Left kidney (tissue), 2 donors: ENCODE measurements around the gene KCTD21. TPM values are rescaled to one million over a fixed set of nuclear protein-coding genes. Genes with fewer than 3 reads are reported as not detected.

Source experiments
- DNase-seq: peaks from one replicate; pipeline ENCODE4 v3.0.0-alpha.2; 2013
- polyA plus RNA-seq: library from polyadenylated mRNA; unstranded; fragments of 120-200 nt; gene quantifications from one replicate; pipeline ENCODE4 v1.2.1, GENCODE V29; 2013; ENCODE audit not compliant: insufficient read length

Gene KCTD21
- polyA plus RNA-seq, 1 donor: 8.0 TPM

DNA sequence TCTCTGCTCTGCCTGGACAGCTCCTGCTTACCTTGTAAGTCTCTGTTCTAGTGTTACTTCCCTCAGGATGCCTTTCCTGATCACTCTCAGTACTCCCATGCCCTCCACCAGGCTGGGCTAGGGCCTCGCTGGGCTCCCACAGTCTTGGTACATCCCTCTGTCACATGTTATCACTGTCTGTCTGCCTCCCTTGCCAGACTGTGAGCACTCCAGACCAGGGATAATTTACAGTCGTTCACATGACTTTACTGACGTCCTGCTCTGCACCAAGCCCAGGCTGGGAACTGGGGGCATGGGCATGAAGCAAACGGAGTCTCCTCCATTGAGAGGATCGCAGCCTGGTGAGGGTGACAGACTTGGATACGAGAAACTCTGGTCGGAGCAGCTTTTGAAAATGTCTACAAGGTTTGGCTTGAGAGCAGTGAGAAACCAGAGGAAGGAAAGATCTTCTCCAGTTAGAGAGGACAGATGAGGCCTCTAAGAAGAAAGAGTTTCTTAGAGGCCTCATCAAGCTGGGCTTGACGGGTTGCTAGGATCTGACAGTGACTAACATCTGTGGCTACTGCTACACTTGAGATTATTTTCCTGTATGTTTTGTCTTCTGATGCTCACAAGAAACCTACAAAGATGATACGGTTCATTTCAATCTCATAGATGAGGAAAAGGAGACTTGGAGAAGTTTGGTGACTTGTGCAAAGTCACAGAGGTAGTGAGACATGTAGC lies 12.8 kb upstream of the KCTD21 start:
- no peak for DNase-seq

DNA sequence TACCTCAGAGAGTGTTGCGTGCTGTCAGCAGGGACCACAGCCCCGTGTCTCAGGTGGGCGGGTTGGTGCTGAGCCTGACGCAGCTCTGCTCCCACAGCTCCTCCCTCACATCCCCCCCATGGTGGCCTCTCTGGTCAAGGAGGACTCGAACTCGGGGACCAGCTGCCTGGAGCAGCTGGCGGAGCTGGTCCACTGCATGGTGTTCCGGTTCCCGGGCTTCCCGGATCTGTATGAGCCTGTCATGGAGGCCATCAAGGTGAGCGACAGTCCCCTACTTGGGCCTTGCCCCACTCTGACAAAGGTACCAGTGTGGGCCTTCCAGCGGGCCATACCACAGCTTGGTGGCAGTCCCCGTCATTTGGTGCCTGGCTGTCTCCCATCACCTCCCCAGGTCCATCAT lies 12.1 kb upstream of the KCTD21 start:
- no peak for DNase-seq

DNA sequence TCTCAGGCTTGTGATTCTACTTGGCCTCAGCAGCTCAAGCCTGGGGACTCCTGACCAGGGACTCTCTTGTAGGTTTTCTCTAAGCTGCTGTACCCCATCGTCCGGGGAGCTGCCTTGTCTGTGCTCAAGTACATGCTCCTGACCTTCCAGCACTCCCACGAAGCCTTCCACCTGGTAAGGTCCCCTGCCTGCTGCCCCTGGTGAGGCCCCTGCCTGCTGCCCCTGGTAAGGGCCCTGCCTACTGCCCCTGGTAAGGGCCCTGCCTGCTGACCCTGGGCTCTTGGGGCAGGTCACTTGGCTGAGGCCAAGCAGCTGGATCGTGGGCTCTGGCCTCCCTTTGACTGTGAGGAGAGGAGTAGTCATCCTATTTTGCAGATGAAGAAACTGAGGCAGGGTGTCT lies 11.6 kb upstream of the KCTD21 start:
- DNase-seq: no peak

DNA sequence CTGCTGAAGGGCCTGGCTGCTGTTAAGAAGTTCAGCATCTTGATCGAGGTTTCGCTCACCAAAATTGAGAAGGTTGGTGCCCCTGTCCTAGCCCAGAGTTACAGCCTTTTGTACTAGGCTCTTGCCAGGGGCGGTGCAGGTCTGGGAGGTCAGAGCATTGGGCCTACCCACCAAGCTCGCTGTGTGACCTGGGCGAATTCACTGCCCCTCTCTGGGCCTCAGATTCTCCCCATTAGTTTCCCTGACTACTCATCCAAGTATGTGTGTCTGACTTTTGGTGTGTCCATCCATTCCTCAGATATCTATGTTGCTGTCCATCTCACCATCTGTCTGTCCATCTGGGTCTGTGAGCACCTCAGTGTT lies 11.2 kb upstream of the KCTD21 start:
- DNase-seq: no peak

DNA sequence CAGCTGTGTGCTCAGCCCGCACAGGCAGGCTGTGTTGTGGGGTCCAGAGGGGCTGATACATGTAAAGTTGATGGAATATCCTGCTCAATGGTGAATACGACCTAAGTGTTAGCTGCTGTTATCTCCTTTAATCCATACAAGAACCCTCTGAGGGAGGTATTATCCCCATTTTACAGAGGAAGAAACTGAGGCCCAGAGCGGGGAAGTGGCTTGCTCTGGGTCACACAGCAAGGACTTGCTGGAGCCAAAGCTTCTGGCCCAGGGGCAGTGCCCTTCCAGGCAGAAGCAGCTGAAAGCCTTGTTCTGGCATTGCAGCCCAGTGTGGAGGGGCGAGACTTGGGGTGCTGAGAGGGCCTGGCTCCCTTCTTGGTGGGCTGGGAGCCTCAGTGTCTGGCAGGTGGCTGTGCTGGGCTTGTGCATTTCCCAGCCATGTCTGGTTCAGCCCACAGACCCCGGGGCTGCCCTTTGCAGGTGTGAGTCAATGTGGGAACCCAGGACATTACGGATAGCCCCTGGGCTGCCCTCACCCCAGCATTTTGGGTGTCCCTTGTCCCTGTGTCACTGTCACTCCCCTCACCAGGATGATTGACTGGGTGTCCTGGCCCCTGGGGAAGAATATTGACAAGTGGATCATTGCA lies 10.7 kb upstream of the KCTD21 start:
- DNase-seq: no peak

DNA sequence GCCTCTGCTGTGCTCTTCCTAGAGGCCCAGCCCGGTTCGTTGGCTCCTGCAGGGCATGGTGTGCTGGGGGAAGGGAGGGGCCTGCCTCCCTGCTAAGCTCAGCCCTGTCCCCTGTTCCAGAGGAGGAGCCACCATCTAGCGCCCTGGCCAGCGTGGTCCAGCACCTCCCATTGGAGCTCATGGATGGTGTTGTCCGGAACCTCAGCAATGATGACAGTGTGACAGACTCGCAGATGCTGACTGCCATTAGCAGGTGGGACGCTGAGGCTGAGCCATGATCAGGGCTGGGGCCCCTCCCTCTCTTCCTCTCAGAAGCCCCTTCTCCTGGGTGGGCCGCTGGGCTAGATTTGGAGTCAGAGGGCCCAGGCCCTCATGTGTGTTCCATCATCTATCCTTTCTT lies 9.4 kb upstream of the KCTD21 start:
- no peak for DNase-seq

DNA sequence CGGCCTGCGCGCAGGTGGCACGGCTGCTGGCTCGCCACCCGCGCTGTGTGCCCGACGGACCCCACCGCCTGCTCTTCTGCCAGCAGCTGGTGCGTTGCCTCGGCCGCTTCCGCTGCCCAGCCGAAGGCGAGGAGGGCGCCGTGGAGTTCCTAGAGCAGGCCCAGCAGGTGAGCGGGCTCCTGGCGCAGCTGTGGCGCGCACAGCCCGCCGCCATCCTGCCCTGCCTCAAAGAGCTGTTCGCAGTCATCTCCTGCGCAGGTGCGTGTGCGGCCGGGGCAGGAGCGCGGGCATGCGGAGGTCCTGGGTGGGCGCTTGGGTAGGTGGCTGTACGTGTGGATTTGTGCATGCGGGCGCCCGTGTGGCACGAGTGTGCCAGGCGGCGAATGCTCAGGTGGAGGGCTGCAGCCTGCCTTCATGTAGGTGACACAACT lies 8.2 kb upstream of the KCTD21 start:
- no peak for DNase-seq

DNA sequence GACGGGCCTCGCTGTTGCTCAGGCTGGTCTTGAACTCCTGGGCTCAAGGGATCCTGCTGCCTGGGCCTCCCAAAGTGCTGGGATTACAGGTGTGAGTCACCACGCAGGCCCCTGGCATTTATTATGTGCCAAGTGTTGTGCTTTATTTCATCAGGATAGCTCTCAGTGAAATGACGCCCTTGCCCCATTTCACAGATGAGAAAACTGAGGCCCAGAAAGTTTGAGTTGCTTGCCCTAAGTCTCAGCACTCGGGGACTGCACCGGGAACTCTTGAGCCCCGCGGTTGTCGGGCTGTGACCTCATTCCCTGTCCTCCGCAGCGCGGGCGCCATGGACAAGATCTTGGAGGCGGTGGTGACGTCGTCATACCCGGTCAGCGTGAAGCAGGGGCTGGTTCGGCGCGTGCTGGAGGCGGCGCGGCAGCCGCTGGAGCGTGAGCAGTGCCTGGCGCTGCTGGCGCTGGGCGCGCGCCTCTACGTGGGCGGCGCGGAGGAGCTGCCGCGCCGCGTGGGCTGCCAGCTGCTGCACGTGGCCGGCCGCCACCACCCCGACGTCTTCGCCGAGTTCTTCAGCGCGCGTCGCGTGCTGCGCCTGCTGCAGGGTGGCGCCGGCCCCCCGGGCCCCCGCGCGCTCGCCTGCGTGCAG lies 7.6 kb upstream of the KCTD21 start:
- peak; percentile 21 for DNase-seq

DNA sequence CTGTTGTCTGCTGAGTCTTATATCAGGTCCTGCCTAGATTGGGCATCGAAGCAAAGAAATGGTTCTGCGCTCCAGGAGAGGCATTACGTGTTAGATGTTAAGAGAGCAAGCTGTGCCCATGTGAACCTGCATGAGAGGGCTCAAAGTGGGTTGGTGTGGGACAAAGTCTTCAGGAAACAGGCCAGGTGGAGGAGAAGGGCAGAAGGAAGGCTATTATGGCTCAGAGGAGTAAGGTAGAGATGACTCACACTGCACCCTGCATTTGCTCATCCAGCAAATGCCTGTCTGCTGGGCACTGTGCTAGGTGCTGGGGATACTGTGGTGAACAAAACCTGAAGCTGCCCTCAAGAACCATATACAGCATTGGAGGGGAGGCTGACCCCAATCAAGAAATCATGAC lies 6.1 kb upstream of the KCTD21 start:
- DNase-seq: no peak

DNA sequence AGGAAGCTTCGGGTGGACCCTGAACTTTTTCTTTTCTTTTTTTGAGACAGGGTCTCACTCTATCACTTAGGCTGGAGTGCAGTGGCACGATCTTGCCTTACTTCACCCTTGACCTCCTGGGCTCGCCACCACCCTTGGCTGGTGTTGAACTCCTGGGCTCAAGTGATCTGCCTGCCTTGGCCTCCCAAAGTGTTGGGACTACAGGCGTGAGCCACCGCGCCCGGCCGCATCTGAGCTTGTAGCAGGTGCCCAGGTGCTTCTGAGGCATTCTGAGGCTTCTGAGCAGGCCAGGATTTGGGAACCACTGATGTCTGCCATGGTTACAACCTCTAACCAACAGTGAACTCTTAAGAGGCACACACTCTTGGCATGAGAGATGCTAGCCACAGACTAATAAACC lies 5.4 kb upstream of the KCTD21 start:
- DNase-seq: no peak

DNA sequence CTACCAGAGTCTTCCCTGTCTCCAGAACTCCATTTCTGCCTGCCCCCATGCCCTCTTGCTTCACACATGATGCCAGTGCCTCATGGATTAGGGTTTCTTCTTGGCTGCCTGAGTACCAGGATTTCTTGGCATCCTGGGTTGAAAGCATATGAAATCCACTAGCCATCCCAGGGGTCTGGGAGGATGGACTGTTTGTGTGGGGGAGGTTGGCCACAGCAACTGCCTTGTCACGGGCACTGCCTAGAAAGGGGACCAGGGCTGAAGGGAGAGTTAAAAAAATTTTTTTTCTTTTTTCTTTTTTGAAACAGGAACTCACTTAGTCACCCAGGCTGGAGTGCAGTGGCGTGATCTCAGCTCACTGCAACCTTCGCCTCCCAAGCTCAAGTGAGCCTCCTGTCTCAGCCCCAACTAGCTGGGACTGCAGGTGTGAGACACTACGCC lies 4.5 kb upstream of the KCTD21 start:
- no peak for DNase-seq

DNA sequence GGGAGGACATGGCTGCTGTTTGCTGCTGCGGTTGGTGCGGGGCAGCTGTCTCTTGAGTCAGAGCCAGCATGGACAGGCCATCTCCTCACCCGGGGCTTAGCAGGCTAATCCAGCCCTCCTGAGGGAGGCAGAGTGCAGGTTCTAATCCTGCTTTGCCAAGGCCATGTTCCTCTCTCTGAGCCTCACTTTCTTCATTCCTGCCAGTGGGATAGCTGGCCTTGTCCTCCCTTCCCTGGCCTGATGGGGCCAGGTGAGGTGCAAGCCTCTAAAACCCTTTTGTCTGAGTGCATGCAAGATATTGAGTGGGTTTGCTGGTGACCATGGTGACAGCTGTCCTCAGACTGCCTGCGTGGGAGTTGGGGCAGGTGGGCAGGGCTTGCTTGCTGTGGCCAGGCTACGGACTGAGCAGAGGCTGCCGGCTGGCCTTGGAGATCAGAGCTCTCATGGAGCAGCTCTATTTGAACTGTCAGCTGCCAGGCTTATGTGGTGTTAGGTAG lies 3.8 kb upstream of the KCTD21 start:
- peak; percentile 26 for DNase-seq

DNA sequence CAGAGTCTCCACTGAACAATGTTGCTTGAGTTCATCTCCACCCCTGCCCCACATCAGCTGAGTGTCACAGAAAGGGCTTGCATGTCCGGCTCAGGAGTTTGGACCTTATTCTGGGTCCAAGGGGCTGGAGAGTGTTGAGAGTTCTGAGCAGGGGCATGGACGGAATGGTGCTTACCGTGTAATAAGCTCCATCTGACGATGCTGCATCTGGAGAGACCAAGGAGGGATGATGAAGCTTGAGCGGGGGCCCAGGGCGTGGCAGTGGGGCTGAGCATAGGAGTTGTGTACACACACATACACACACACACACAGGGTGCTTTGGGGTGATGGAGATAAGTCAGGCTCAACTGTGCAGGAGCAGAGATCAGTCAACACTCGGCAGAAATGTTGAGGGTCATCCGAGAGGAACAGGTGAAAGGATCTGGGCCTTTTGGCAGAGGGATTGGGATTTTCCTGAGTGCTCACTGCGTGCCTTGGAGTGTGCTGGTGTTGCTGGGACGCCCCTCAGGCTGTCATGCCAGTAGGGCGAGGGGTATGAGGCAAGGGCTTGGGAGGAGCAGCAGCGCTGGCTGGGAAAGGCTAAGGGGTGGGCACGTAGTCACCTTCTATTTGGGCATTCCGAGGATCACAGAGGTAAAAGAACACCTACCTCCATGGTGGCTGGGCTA lies 2.6 kb upstream of the KCTD21 start:
- DNase-seq: no peak

DNA sequence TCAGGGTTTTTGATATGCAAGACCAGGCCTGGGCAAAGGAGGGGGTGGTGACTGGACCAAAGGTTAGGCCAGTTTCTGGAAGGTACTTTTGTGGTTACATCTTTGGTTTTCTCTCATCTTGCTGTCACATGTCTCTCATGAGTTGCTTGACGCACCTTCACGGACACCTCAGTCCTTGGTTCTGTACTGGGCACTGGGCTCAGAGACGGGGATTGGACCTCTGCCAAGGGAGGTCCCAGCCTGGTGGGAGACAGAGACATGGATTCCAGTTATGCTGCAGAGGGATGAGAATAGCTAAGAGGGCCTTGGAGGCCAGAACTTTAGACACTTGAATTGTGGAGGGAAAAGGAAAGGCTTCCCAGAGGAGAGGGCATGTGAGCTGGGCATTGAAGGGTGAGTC lies 1.9 kb upstream of the KCTD21 start:
- no peak for DNase-seq

DNA sequence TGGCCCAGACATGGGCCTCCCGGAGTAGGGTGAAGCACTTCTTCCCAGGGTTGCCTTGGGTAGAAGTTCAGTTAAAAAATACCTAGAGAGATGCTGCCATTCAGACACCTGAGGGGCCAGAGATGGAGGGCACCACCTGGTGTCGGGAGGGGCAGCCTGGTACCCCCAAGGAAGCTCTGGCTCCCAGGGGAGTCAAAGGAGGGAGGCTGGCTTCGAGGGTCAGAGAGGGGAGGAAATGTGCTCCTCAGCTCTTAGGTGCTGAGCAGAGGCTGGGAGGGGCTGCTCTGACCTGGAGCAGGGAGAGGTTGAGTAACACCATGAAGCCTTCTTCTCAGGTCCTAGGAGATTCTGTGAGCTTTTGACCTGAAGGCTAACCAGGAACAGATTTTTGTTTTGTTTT lies 1.4 kb upstream of the KCTD21 start:
- no peak for DNase-seq

DNA sequence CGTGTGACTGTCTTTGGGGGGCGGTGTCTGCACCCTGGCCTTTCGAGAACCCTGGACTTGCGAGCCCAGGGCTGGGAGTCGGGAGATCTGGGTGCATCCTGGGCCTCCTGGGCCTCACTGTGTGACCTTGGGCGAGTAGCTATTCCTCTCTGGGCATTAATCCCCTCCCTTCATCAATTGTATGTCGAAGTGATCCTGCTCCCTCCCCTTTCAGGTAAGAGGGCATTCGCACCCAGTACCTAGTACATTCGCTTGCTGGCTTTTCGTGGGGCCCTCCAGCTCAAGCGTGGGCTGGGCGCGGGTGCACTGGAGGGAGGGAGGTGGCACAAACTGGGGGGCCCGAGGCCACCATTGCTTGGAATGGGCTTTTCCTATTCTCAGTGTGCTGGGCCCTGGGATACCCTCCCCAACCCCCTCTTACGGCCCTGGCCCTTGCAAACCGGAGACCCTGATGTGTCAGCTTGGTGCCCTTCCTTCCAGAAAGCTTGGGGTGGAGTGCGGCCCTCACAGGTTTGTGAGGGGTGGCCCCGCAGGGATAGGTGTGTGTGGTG lies 823 bp upstream of the KCTD21 start:
- no peak for DNase-seq

DNA sequence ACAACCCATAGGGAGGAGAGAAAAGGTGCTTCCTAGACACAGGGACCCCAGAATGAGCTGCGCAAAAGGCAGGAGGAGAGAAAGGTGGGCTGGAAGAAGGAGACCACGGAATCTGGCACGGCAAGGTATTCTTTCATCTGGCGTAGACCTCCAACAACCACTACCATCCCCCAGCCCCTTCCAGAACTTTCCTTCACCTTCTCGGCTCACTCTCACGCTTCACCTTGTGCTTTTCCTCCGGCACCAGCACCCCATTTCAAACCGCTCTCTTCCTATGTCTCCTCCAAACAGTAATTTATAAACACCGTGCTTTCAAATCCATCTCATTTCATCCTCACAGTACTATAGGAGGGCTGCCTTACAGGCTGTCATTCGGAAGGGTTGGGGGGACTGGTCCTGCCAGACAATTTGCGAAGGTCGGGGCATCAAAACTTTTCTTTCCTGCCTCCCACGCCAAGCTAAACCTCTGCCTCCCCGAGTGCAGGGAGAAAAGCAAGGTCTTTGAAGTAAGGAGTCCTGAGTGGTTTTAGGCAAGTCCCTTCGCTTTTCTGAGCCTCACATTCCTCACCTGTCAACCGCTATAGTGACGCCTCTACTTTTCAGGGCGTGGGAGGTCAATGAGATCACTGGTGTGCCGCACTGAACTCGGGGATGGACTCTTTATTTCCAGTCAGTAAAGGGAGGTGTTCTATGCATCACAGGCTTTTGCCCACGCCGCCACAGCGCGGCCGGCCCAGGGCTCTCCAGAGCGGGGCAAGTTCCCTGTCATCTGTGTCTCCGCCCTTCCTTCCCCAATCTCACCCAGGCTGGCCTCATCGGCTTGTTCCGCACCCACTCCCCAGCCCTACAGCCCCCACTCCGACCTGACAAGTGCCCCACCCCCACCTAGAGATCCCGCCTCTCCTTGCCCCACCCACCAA lies 800 bp downstream of the KCTD21 start:
- DNase-seq: no peak

DNA sequence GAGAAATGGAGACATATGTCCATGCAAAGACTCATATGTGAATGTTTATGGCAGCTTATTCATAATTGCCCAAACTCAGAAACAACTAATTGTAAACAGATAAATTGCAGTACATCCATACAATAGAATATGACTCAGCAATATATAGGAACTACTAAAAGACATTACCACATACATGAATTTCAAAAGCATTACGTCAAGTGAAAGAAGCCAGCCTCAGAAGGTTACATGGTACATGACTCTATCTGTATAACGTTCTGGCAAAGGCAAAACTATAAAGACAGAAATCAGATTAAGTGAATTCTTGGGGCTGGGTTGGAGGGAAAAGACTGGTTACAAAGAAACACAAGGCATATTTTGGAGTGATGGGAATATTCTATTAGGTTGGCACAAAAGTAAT lies 7.2 kb downstream of the KCTD21 start:
- DNase-seq: no peak

DNA sequence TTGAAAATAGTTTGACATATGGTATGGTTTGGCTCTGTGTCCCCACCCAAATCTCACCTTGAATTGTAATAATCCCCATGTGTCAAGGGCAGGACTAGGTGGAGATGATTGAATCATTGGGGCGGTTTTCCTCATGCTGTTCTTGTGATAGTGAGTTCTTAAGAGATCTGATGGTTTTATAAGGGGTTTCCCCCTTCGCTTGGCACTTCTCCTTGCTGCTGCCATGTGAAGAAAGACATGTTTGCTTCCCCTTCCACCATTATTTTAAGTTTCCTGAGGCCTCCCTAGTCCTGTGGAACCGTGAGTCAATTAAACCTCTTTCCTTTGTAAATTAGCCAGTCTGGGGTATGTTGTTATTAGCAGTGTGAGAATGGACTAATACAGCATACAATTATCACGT lies 7.7 kb downstream of the KCTD21 start:
- no peak for DNase-seq

DNA sequence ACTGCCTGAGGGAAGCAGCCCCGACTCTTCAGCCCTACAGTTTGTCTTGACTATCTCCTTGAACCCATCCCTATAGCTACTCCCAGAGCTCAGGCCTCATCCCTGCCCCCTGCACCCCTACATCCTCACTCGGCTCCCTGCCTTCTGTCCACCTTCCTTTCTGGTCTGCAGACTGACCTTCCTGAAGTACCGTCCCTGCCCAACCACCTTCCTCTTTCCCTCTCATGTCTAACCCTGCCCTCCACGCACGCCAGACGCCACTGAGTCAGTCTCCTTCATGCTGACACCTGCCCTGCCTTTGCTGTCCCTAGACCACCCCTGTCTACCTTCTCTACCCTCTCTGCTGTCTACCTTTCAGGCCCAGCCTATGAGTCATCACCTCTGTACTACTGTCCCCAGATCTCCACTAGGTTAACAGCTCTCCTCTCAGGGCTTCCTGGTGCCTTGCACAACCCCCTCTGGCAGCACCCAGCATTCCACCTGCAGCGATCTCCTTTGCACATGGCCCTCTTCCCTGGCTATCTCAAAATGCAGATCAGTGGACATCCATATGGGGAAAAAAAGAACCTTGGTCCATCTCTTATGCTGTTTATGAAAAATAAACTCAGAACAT lies 8.9 kb downstream of the KCTD21 start:
- no peak for DNase-seq

DNA sequence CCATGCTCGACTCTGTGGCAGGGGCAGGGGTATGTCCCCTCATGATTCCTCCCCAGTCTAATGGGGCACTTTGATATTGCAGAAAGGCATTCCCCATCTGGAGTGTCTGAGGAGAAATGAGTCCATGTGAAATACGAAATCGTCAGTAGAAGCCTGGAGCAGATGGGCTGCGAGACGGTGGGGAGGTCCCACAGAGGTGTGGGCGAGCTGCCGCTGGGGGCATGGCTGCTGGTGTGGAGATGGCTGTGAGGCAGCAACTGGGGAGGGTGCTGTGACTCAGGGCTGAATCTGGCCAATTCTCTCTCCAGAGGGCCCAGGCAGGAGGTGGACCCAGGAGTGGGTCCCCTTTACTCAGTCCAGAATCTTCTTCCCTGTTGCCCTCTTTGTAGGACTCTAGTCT lies 11.2 kb downstream of the KCTD21 start:
- DNase-seq: no peak
